Activated CD4-positive, CD25-positive, alpha-beta regulatory T cell (primary cell): ENCODE measurements around the gene MYL12A.
"Not testable (repeated sequence)": the region's sequence is repeated elsewhere in the genome, so short reads cannot be mapped to it uniquely, and the experiment has no call there.

Experiments
- DNase-seq, 4 experiments: peaks; one replicate each; lab custom pipeline; 2025; lab: John Stamatoyannopoulos, UW

The MYL12A gene

GRCh38 chr18:3247240-3248061, at the start of gene MYL12A:
Gene MYL12A, plus strand, starts transcription at chr18:3247801. Its CDS starts 5,447 bp downstream, at chr18:3253248.
- peak; percentile 77 to 86 (median 78) for DNase-seq

- not testable (repeated sequence) for DNase-seq
Measured at GRCh38 chr18:3198260-3198860, 49.2 kb upstream of the MYL12A start.

GRCh38 chr18:3199942-3200645, 47.5 kb upstream of the MYL12A start:
- no peak for DNase-seq

- no peak for DNase-seq
Measured at GRCh38 chr18:3205239-3205638, 42.4 kb upstream of the MYL12A start.

GRCh38 chr18:3207565-3207964, 40.0 kb upstream of the MYL12A start:
- no peak for DNase-seq

- no peak for DNase-seq
Measured at GRCh38 chr18:3209859-3210569, 37.6 kb upstream of the MYL12A start.

- no peak for DNase-seq
Measured at GRCh38 chr18:3211236-3211992, 36.2 kb upstream of the MYL12A start.

- no peak for DNase-seq
Measured at GRCh38 chr18:3212657-3213056, 34.9 kb upstream of the MYL12A start.

GRCh38 chr18:3213300-3214059, 34.1 kb upstream of the MYL12A start:
- DNase-seq = no peak

- DNase-seq = no peak
Measured at GRCh38 chr18:3214855-3215637, 32.6 kb upstream of the MYL12A start.

GRCh38 chr18:3216987-3217386, 30.6 kb upstream of the MYL12A start:
- no peak for DNase-seq

- no peak for DNase-seq
Measured at GRCh38 chr18:3217948-3218647, 29.5 kb upstream of the MYL12A start.

GRCh38 chr18:3218819-3219218, 28.8 kb upstream of the MYL12A start:
- DNase-seq = no peak

GRCh38 chr18:3219241-3219630, 28.4 kb upstream of the MYL12A start:
- DNase-seq = no peak

GRCh38 chr18:3219631-3220335, 27.8 kb upstream of the MYL12A start, which contains the start of gene MYOM1:
Gene MYOM1, minus strand, starts transcription at chr18:3219968. Its CDS starts 4,745 bp downstream, at chr18:3215223.
- no peak for DNase-seq

GRCh38 chr18:3220868-3221267, 26.7 kb upstream of the MYL12A start:
- DNase-seq = not testable (repeated sequence)

GRCh38 chr18:3221496-3221895, 26.1 kb upstream of the MYL12A start:
- no peak for DNase-seq

GRCh38 chr18:3223356-3223755, 24.2 kb upstream of the MYL12A start:
- no peak for DNase-seq

GRCh38 chr18:3224223-3224622, 23.4 kb upstream of the MYL12A start:
- no peak for DNase-seq
